Right lobe of liver (tissue), 4 donors: Measurements from ENCODE around the gene IKBKE.

Experiments used
- CTCF ChIP-seq, 4 donors: fragments of 200-600 bp in 3 of 4; fragments of 450-650 bp in 1 of 4; IDR thresholded peaks; one replicate each; pipeline versions ENCODE4 v1.5.1 to v1.8.0; 2016 to 2022; ENCODE audit warnings: antibody characterized with exemption in 4 of 4, mild to moderate bottlenecking in 2 of 4
- POLR2A ChIP-seq: fragments of 450-650 bp; IDR thresholded peaks from one replicate; pipeline ENCODE4 v1.6.1; 2017; ENCODE audit warnings: antibody characterized with exemption, mild to moderate bottlenecking
- donor health status: DM: no; HTN: no; CAD: no.
- donor health status: DM: no; HTN: no; CAD: no.
- donor health status: DM: no; HTN: yes; CAD: no.

- no peak for TF ChIP-seq POLR2A
- no peak for TF ChIP-seq CTCF (IDR thresholded peaks at IDR 0.05)
Observed at GRCh38 chr1:206509612-206510257, 39.5 kb downstream of the IKBKE start.
